Measurements from ENCODE around the gene IFNL4.
"Not testable (repeated sequence)": the region's sequence is repeated elsewhere in the genome, so short reads cannot be mapped to it uniquely, and the experiment has no call there.

The IFNL4 gene

DNA sequence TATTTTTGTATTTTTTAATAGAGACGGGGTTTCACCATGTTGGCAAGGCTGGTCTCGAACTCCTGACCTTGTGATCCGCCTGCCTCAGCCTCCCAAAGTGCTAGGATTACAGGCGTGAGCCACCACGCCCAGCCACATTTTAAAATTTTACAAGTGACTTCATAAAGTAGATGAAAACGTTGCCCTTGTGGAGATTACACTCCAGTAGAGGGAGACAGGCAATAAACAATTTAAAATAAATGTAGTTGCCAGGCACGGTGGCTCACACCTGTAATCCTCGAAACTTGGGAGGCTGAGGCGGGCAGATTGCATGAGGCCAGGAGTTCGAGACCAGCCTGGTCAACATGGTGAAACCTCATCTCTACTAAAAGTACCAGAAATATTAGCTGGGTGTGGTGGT is 29.5 kb downstream of the IFNL4 start:
- DNase-seq: not testable (repeated sequence)

GRCh38 chr19:39218230-39219007 is 30.2 kb downstream of the IFNL4 start:
- no peak for DNase-seq

- no peak for DNase-seq
These were observed 31.6 kb downstream of the IFNL4 start for GRCh38 chr19:39217094-39217493.

GRCh38 chr19:39215323-39215722 is 33.3 kb downstream of the IFNL4 start:
- not testable (repeated sequence) for DNase-seq

DNA sequence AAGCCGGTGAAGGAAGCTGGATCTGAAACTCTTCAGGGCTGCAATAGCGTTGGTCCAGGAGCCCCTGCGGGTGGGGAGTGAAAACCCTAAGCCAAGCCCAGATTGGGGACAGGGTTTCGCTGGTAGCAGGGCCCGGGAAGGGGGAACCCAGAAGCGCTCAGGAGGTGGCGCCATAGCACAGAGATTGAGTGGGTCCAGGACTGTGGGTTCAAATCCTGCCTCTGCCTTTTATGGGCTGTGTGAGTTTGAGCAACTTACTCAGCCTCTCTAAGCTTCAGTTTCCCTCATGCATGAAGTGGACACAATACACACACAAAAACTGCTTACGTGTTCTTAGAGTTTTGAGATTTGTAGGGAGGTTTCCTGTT is 36.3 kb downstream of the IFNL4 start:
- no peak for DNase-seq

- no peak for DNase-seq
These were observed 36.8 kb downstream of the IFNL4 start for GRCh38 chr19:39211731-39212374.

GRCh38 chr19:39209196-39209595 is 39.5 kb downstream of the IFNL4 start:
- no peak for DNase-seq

GRCh38 chr19:39208175-39208795 is 40.4 kb downstream of the IFNL4 start:
- no peak for DNase-seq

GRCh38 chr19:39207293-39207836 is 41.3 kb downstream of the IFNL4 start:
- no peak for DNase-seq

- no peak for DNase-seq
These were observed 42.5 kb downstream of the IFNL4 start for GRCh38 chr19:39206122-39206521.

- DNase-seq: no peak
These were observed 43.2 kb downstream of the IFNL4 start for GRCh38 chr19:39205449-39205764.

GRCh38 chr19:39203372-39204341 is 45.0 kb downstream of the IFNL4 start, which contains the start of gene SYCN:
Gene SYCN, minus strand, starts transcription at chr19:39204263. Its CDS starts 9 bp downstream, at chr19:39204254.
- no peak for DNase-seq

DNA sequence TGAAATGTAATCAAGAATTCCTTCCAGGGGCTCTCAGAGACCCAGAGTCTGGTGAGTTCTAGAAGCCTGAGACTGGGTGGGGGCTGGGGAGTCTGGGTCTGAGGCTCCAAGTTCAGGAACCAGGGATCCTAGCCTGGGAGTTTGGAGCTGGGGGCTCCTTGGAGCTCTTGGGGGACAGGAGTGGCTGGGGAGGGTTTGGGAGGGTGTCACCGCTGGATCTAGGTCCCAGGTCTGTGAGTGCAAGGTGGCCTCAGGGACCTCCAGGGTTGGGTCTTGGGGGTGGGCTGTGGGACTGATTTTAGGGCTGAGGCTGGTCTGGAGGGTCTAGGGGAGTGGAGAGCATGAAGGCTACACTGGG is 45.7 kb downstream of the IFNL4 start:
- DNase-seq: no peak

GRCh38 chr19:39200803-39201115 is 47.9 kb downstream of the IFNL4 start:
- no peak for DNase-seq

DNA sequence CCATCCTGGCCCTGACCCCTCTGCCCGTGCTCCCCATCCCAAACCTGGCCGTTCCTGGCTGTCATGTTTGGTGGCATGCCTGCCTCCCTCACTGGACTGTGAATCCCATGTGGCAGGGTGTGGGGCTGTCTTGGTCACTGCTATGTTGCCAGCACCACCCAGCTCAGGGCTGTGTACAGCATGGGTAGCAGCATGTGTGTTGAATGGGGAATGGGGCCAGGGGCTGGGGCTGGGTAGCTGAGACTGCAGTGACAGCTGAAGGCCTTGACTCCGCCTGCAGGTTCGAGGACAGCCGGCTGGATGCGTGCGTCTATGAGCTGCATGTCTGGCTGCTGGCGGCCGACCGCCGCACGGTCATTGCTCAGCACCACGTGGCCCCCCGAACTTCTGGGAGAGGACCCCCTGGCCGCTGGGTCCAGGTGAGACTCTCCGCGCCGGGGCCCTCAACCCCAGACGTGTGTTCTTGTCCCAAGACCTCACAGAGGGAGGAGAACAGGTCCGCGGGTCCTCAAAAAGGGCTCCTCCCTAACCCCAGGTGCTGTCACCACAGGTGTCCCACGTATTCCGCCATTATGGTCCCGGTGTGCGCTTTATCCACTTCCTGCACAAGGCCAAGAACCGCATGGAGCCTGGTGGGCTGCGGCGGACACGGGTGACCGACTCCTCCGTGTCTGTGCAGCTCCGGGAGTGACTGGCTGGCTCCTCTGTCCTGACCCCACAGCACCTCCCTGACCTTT is 48.4 kb downstream of the IFNL4 start:
- no peak for DNase-seq

DNA sequence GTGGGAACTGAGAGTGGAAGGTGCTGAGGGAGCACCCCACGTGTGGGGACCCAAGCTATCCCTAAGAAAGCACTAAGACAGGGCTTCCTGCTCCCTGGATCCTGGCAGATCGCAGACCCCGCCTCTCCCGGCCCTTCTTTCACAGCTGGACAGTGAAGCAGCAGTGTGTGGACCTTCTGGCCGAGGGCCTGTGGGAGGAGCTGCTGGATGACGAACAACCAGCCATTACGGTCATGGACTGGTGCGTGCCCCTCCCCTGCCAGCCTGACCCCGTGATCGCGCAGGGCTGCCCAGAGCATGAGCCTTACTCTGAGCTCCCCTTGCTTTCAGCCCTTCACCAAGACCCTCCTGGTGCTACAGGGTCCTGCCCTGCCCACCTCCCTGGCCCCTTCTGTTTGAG is 49.6 kb downstream of the IFNL4 start:
- no peak for DNase-seq

- DNase-seq: no peak
These were observed 50.8 kb downstream of the IFNL4 start for GRCh38 chr19:39197808-39198207.

DNA sequence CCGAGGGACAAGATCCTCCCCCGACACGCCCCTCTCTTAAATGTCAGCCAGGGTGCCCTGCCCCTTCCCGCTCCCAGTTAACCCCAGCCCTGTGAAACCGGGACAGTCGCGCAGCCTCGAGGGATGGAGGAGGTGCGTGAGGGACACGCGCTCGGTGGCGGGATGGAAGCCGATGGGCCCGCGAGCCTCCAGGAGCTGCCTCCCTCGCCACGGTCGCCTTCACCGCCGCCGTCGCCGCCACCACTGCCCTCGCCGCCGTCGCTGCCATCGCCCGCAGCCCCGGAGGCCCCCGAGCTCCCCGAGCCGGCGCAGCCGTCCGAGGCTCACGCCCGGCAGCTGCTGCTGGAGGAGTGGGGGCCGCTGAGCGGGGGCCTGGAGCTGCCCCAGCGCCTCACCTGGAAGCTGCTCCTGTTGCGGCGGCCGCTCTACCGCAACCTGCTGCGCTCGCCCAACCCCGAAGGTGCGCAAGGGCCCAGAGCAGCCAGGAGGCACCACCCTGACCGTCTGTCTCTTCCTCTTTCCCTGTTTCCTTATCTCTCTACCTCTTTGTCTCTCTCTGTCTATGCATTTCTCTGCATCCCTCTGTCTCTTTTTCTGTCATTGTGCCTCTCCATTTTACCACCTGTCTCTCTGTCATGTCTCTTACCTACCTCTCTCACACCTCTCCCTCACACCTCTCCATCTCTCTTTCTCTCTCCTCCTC is 51.6 kb downstream of the IFNL4 start, which contains the start of gene NCCRP1:
Gene NCCRP1, plus strand, starts transcription at position 105 of the 703 bp plus-strand sequence. Its CDS starts 19 bp downstream, at position 124.
- DNase-seq: no peak

DNA sequence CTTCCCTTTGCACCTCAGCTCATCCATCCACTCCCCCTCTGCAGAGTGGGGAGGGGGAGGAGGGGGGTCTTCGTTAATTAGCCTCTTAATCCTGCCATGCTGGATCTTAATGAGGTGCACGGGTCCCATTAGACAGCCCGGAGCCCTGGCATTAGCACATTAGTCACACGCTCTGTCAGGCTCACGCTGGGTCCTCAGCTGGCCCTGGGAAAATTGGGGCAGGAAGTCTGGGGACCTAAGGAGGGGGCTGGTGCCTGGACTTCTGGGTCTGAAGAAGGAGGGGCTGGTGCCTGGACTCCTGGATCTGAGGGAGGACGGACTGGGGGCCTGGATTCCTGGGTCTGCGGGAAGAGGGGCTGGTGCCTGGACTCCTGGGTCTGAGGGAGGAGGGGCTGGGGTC is 52.3 kb downstream of the IFNL4 start:
- no peak for DNase-seq
